Vagina (tissue), 2 donors: Measurements from ENCODE around the gene TBX15.

Source experiments
- POLR2A ChIP-seq, 2 donors: fragments of 450-650 bp; IDR thresholded peaks; one replicate each; pipeline ENCODE4 v1.6.1; 2017; ENCODE audit warnings: antibody characterized with exemption in 2 of 2, mild to moderate bottlenecking in 2 of 2, moderate library complexity in 2 of 2
- POLR2AphosphoS5 ChIP-seq, 2 donors: sonication (generic); formaldehyde crosslinking; IDR thresholded peaks; one replicate each; pipeline ENCODE4 v1.9.0; 2017; ENCODE audit warnings: antibody characterized with exemption in 2 of 2, mild to moderate bottlenecking in 2 of 2, low read depth in 1 of 2; ENCODE audit not compliant: insufficient read depth in 1 of 2
- TF ChIP-seq, protein P1 (sequence below), 3 experiments: fragments of 450-650 bp in 2 of 3; fragments of 200-600 bp in 1 of 3; sonication (generic) in 1 of 3; IDR thresholded peaks; one replicate each; pipeline ENCODE4 v1.5.1; 2017 to 2019; ENCODE audit warnings: antibody characterized with exemption in 3 of 3, mild to moderate bottlenecking in 2 of 3, moderate library complexity in 2 of 3

DNA sequence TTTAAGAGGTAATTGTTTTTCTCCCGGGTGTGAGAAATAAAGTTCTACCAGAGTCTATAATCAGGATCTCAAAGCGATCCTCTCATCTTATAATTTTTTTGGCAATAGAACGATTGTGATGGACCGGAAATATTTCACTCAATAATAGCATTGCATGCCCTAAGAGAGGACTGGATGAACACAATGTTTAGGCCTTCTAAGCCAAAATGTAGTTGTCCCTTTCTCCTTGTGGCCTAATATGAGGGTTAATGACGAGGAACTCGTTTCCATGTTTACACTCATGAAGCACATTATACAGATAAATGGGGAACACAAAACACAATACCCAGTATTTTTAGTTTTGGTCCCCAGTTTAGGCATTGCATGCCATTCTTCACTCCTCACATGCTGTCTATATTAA is 5.9 kb downstream of the TBX15 start:
- TF ChIP-seq, protein P1, sequence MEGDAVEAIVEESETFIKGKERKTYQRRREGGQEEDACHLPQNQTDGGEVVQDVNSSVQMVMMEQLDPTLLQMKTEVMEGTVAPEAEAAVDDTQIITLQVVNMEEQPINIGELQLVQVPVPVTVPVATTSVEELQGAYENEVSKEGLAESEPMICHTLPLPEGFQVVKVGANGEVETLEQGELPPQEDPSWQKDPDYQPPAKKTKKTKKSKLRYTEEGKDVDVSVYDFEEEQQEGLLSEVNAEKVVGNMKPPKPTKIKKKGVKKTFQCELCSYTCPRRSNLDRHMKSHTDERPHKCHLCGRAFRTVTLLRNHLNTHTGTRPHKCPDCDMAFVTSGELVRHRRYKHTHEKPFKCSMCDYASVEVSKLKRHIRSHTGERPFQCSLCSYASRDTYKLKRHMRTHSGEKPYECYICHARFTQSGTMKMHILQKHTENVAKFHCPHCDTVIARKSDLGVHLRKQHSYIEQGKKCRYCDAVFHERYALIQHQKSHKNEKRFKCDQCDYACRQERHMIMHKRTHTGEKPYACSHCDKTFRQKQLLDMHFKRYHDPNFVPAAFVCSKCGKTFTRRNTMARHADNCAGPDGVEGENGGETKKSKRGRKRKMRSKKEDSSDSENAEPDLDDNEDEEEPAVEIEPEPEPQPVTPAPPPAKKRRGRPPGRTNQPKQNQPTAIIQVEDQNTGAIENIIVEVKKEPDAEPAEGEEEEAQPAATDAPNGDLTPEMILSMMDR (IDR thresholded peaks at IDR 0.05): no peak
- TF ChIP-seq POLR2AphosphoS5 (IDR thresholded peaks at IDR 0.05; ENCODE audit: insufficient read depth in 1 of 2, low read depth in 1 of 2) (no peak), POLR2A (IDR thresholded peaks at IDR 0.05) (no peak)
